HG03097 (cell line): ENCODE results near the gene NIM1K.
"Not testable (repeated sequence)": the region's sequence is repeated elsewhere in the genome, so short reads cannot be mapped to it uniquely, and the experiment has no call there.

Experiments
- ATAC-seq: cut with Tn5 transposase; IDR thresholded peaks from one replicate; pipeline ENCODE4 v1.9.1; 2021; ENCODE audit not compliant: unreplicated experiment, low FRiP score

Gene NIM1K

DNA sequence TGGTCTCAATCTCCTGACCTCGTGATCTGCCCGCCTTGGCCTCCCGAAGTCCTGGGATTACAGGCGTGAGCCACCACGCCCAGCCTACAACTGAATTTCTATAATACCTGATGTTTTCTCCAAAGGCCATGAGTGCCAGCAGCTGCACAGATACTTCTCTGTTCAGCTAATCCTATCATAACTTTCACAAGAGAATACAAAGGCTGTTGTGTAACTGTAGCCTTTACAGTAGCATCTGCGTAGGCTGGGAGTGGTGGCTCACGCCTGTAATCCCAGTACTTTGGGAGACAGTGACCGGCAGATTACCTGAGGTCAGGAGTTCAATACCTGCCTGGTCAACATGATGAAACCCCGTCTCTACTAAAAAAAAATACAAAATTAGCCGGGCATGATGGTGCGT lies 8.9 kb upstream of the NIM1K start:
- not testable (repeated sequence) for ATAC-seq

DNA sequence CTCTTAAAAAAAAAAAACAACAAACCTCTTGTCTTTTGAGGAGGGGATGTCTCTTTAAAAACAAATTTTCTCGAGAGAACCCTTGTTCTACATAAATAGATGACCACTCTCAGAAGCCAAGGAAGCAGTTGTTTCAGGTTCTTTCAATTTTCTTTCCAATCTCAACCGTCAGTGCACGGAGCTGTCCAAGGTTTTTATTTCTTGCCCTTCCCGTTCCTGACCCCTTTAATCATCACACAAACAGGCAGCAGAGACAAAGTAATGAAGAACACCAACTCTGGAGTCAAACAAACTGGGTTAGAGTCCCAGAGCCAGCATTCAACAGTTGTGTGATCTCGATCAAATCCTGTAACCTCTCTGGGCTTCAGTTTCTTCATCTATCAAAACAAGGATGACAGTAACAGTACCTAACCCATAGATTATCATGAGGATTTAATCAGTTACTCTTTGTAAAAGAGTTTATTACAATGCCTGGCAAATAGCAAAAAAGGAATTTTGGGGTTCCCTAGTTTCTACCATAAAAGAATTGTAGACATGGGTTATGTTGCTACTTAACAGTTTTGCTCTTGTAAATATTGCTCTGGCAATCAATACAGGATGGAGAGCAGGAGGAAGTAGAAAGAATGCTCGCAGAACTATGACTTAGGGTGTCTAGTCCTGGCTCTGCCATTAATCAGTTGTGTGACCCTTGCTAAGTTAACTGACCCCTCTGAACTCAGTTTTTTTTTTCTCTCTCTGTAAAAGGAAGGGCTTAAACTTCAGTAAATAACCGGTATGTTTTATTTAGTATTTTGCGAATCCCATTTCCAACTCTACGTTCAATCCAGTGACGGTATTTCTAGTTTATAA lies 1.0 kb upstream of the NIM1K start:
- ATAC-seq = no peak

GRCh38 chr5:43192558-43193180 lies 644 bp downstream of the NIM1K start:
- peak; percentile 26 for ATAC-seq

- no peak for ATAC-seq
Measured at GRCh38 chr5:43193181-43193893, 1.3 kb downstream of the NIM1K start.

- no peak for ATAC-seq
Measured at GRCh38 chr5:43193894-43194265, 1.9 kb downstream of the NIM1K start.

GRCh38 chr5:43195670-43196265 lies 3.7 kb downstream of the NIM1K start:
- ATAC-seq = no peak

GRCh38 chr5:43197535-43197934 lies 5.5 kb downstream of the NIM1K start:
- ATAC-seq = no peak

DNA sequence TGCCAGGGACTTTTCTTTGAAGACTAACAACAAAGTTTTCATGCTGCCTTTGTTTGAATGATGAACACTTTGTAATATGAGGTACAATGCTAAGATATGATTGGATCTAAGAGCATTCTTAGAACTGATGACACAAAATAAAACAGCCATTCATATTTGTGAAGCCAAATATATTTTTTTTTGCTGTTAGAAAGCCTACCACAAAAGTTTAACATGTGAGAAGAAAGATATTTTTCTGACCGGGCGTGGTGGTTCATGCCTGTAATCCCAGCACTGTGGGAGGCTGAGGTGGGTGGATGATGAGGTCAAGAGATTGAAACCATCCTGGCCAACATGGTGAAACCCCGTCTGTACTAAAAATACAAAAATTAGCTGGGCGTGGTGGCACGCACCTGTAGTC lies 9.4 kb downstream of the NIM1K start:
- ATAC-seq = not testable (repeated sequence)

DNA sequence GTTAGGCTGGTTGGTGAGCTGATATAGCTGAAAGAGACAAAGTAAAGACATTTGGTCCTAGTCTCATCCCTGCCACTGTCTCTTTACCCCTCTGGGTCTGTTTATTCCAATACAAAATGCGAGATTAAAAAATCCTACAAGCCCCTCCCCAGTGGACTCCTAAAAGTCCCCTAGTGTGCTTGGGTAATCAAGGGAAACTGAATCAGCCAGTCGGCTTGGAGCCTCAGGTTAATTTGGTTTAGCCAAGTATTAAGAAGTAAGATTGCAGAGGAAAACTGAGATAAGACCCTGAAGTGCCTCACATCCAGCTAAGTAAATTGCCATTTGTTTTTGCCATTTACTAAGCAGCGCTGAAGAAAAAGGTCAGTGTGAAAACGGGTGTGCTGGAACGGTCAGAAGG lies 10.4 kb downstream of the NIM1K start:
- ATAC-seq = no peak

DNA sequence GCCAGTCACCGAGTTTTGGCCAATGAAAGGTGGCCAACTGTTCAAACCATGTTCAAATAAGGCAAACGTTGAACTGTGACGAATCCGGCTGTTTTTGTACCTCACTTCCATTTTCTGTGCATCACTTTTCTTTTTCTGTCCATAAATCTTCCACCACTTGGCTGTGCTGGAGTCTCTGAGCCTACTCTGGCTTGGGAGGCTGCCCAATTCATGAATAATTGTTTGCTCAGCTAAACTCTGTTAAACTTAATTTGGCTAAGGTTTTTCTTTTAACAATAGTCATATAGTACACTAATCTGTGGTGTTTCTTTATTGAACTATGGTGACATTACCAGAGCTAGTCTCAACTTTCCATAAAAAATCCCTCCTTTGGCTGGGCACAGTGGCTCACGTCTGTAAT lies 11.3 kb downstream of the NIM1K start:
- ATAC-seq = no peak

- no peak for ATAC-seq
Measured at GRCh38 chr5:43204958-43205357, 12.9 kb downstream of the NIM1K start.

- ATAC-seq = no peak
Measured at GRCh38 chr5:43207601-43208000, 15.6 kb downstream of the NIM1K start.

- ATAC-seq = no peak
Measured at GRCh38 chr5:43208658-43209057, 16.6 kb downstream of the NIM1K start.

DNA sequence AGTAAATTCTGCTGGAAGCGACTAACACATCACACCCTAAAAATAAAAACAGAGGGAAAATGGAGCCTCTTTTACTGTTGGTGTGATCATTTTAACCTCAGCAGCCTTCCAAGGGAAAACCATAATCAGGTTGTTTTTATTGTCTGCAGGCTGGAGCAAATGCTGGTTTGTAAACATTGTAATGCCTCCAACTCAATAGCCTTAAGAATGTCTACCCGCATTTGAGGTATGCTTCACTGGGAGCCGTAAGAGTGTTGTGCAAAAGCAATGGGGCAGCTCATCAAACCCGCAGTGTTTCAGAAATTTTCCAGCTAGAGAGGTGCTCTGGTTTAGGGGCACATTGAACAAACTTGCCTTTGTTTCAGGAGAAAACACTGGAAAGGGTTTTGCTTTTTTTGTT lies 17.0 kb downstream of the NIM1K start:
- ATAC-seq = no peak

GRCh38 chr5:43209833-43210232 lies 17.8 kb downstream of the NIM1K start:
- no peak for ATAC-seq

DNA sequence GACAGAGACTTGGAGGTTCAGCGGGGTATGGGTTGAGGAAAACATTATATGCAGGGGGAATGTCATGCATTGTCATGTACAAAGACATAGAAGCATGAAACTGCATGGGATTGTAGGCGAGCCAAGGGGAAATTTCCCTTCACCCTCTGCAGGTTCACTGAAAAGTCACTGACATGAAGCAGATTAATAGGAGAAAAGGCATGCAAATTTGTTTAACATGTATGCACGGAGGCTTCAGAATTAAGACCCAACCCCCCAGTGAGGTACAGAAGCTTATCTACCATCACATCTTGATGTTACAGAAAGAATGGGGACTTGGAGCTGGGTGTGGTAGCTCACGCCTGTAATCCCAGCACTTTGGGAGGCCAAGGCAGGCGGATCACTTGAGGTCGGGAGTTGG lies 18.5 kb downstream of the NIM1K start:
- no peak for ATAC-seq

GRCh38 chr5:43213951-43214350 lies 21.9 kb downstream of the NIM1K start:
- ATAC-seq = no peak

DNA sequence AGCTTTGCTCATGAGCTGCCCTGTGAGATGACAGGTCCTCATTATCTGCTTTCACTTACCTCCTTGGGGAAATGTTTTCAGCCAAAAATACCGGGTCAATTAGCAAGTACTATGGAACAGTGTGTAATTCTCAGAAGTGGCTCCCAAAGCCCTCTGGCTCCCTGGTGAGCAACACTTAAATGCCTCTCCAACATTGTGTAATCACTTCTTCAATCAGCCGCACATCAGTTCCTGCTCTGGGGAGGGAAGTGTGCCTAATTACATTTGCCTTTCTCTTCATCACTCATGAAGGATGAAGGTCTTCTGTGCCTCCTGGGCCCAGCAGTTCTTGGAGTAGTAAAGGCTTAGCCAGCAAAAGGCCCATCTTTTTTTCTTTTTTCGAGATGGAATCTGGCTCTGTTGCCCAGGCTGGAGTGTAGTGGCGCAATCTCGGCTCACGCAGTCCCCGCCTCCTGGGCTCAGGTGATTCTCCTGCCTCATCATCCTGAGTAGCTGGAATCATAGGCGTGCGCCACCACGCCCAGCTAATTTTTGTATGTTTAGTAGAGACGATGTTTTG lies 23.1 kb downstream of the NIM1K start:
- ATAC-seq = no peak

DNA sequence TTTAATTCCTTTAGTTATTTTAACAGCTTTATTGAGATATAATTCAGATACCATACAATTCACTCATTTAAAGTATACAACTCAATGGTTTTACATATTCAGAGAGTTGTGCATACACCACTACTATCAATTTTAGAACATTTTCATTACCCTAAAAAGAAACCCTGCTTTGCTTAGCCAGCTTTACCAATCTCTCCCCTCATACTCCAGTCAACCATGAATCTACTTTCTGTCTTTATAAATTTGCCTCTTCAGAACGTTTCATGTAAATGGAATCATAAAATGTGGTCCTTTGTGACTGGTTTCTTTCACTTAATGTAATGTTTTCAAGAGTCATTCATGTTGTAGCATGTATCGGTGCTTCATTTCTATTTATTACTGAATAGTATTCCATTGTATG lies 24.9 kb downstream of the NIM1K start:
- ATAC-seq = no peak

DNA sequence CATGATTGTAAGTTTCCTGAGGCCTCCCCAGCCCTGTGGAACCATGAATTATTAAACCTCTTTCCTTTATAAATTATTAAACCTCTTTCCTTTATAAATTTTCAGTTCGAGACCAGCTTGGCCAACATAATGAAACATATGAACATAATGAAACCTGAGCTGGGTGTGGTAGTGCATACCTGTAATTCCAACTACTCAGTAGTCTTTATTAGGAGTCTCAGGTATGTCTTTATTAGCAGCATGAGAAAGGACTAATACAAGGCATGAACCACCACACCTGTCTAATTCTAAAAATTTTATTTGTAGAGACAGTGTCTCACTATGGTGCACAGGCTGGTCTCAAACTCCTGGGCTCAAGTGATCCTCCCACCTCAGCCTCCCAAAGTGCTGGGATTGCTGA lies 27.1 kb downstream of the NIM1K start:
- no peak for ATAC-seq

DNA sequence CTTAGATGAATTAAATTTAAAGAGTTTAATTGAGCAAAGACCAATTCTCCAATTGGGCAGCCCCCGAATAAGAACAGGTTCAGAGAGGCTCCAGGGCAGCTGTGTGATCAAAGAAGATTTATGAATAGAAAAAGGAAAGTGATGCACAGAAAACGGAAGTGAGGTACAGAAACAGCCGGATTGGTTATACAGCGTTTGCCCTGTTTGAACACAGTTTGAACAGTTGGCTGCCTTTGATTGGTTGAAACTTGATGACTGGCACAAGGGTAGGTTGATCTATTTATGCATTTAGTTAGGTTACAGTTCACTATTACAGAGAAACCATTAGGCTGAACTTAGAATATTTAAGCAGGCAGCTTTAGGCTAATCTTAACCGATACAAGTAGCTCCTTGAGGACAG lies 29.5 kb downstream of the NIM1K start:
- no peak for ATAC-seq
